ENCODE measurements around the gene FKBP14. TPM values are rescaled to one million over a fixed set of nuclear protein-coding genes. Genes with fewer than 3 reads are reported as not detected.

FKBP14 gene
- polyA plus RNA-seq, 1 of the 3 experiments (the other 2 are of a cell fraction) = 15.7 TPM

GRCh38 chr7:30019387-30019786 lies 7.1 kb downstream of the FKBP14 start:
- Histone ChIP-seq H3K4me1 (ENCODE audit: control insufficient read depth in 1 of 2, insufficient read depth in 2 of 2, low read depth in 1 of 2, low read length in 1 of 2) (no peaks in the 10 kb centered on the region), H3K79me2 (ENCODE audit: insufficient read depth) (peaks cover 27% of the 10 kb centered on the region), H3K4me3 (ENCODE audit: low read depth in 2 of 2, low read length in 1 of 2) (no peak overlapping the region), H3K27ac (ENCODE audit: low read depth in 2 of 2, low read length in 1 of 2) (no peak overlapping the region), H3K4me2 (no peak overlapping the region), H3F3A (replicated peaks; ENCODE audit: insufficient read depth) (peaks cover 5% of the 10 kb centered on the region), H3K36me3 (replicated peaks in 1 of 2; ENCODE audit: control insufficient read depth in 1 of 2, insufficient read depth in 2 of 2, low read length in 1 of 2) (peaks cover 24 to 32% of the 10 kb centered on the region in 2 experiments), H2AFZ (ENCODE audit: low read depth) (no peak overlapping the region), H4K20me1 (ENCODE audit: insufficient read depth) (no peaks in the 10 kb centered on the region), H3K9ac (no peak overlapping the region), H3K9me2 (no peaks in the 10 kb centered on the region), H3K27me3 (ENCODE audit: insufficient read depth) (no peaks in the 10 kb centered on the region), H3K9me3 (no peaks in the 10 kb centered on the region)
- DNase-seq = no peak
- WGBS (ENCODE audit: low lambda C conversion rate) = 93% methylated on average over 1 of the region's 1 CpG
- CTCF ChIA-PET = interaction anchor here (0.9 to 2.0 kb wide), 3 partner anchors 44 to 145 kb away, joined by 3 to 5 read pairs (median 5); no protein-coding TSS in a partner anchor
- TF ChIP-seq RXRA (IDR thresholded peaks at IDR 0.05; ENCODE audit: borderline replicate concordance, low read depth) (no peak), IRF3 (IDR thresholded peaks at IDR 0.05; ENCODE audit: low read depth, low read length) (no peak), EP300 (IDR thresholded peaks at IDR 0.05; ENCODE audit: borderline replicate concordance in 1 of 2, low read depth in 1 of 2, low read length in 1 of 2) (no peak), CTCF (IDR thresholded peaks at IDR 0.05) (peak; percentile 43), RFX5 (IDR thresholded peaks at IDR 0.05; ENCODE audit: low read length) (no peak), FOXM1 (IDR thresholded peaks at IDR 0.05; ENCODE audit: low read depth) (no peak), FOSL2 (IDR thresholded peaks at IDR 0.05; ENCODE audit: borderline replicate concordance, low read depth) (no peak), TAF1 (IDR thresholded peaks at IDR 0.05; ENCODE audit: borderline replicate concordance, low read depth, low read length) (no peak), MAX (IDR thresholded peaks at IDR 0.05; ENCODE audit: low read depth) (no peak), GATA2 (CRISPR knock-in tag; IDR thresholded peaks at IDR 0.05) (no peak), PBX3 (IDR thresholded peaks at IDR 0.05) (no peak), ELF1 (IDR thresholded peaks at IDR 0.05) (no peak), NFIC (IDR thresholded peaks at IDR 0.05; ENCODE audit: borderline replicate concordance) (no peak), USF2 (IDR thresholded peaks at IDR 0.05; ENCODE audit: borderline replicate concordance, low read depth, low read length) (no peak), RAD21 (IDR thresholded peaks at IDR 0.05; ENCODE audit: low read length) (peak; percentile 28; the same call in 1 of the 2 replicates)
- POLR2A ChIA-PET = no interaction called here

Data from SK-N-SH (cell line).